GM20000 (cell line): Measurements from ENCODE around the gene XPNPEP3.

Source experiments
- DNase-seq: peaks from one replicate; pipeline ENCODE4 v3.0.0; 2012; ENCODE audit warnings: low spot score
- TF ChIP-seq, protein P1 (sequence below): IDR thresholded peaks from 2 replicates; pipeline ENCODE4 v1.5.1; 2012; ENCODE audit warnings: mild to moderate bottlenecking, control low read depth; ENCODE audit errors: extremely low read depth, missing control alignments

The XPNPEP3 gene

DNA sequence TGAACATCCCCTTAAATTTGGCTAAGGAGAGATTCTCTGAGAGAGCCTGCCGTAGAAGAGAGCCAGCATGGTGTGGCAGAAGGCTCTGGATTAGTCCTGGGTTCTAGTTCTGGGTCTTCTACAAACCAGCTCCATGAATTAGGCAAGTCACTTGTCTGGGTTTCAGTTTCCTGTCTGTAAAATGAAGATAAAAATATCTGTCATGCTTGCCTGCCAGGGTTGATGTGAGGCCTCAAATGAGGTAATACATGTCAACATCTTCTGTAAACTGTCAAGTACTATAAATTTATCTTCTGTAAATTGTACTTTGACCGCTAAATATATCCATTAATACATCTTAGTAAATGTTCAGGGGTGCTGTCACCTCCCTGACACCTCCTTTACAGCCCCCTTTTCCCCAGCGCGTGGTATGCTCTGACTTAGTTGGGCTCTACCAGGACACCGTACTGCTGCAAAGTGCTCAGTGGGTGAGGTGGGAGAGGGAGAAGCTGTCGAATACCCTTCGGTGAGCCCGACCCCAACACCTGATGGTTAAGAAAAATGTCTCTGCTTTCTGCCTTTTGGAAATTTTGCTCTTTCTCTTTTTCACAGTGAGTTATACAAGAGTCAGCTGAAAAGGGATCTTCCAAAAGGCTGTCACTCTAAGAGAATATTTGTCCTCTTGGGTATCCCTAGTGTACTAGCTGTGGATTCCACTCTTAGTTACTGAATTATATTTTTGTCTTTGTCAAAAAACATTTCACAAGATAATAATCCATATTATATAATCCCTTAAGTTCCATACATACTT, 109.2 kb downstream of the XPNPEP3 start:
- DNase-seq, result no peak
- TF ChIP-seq, protein P1, sequence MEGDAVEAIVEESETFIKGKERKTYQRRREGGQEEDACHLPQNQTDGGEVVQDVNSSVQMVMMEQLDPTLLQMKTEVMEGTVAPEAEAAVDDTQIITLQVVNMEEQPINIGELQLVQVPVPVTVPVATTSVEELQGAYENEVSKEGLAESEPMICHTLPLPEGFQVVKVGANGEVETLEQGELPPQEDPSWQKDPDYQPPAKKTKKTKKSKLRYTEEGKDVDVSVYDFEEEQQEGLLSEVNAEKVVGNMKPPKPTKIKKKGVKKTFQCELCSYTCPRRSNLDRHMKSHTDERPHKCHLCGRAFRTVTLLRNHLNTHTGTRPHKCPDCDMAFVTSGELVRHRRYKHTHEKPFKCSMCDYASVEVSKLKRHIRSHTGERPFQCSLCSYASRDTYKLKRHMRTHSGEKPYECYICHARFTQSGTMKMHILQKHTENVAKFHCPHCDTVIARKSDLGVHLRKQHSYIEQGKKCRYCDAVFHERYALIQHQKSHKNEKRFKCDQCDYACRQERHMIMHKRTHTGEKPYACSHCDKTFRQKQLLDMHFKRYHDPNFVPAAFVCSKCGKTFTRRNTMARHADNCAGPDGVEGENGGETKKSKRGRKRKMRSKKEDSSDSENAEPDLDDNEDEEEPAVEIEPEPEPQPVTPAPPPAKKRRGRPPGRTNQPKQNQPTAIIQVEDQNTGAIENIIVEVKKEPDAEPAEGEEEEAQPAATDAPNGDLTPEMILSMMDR, result no peak

DNA sequence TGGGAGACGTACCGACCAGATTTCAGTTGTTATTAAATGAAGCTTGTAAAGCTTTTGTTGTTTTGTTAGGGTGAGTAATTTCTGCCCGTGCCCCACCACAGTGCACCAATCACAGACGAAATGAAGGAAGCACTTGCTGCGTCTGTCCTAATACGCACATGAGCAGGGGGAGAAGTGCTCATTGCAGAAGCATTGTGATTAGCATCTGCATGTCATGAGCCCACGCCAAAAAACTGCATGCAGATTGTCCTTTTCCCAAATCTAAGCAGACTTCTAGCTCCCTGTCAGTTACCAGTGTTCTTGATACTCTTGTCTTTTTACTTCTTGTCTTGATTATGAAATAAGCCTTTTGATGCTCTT, 109.8 kb downstream of the XPNPEP3 start:
- TF ChIP-seq, protein P1, result no peak
- no peak for DNase-seq

DNA sequence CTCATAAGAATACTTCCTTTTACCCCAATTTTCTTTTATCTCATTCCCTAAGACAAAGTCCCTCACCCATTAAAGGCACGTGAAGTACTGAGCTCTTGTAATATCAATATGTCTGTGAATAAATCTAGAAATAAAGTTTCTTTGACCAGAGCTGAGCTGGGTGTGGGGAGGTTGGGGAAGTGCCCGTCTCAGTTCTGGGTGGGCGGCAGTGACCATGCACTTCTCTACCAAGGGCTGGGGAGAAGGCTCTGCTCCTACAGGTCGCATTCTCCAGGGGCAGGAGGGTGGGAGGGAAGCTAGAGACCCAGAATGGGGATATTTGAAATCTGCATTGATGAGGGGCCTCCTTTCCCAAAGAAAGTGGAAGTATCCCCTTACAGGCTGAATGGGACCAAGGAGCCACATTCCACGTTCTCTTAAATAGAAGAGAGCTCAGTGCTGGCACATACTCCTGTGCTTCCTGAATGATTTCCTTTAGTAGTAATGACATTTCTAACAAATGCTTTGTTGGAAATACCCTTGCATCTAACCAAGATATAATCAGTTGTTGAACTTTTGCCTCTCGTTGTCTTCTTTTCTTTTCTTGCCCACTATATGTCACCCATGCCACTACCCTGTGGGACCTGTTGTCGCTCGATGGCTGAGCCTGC, 110.3 kb downstream of the XPNPEP3 start:
- no peak for DNase-seq
- TF ChIP-seq, protein P1, result no peak

DNA sequence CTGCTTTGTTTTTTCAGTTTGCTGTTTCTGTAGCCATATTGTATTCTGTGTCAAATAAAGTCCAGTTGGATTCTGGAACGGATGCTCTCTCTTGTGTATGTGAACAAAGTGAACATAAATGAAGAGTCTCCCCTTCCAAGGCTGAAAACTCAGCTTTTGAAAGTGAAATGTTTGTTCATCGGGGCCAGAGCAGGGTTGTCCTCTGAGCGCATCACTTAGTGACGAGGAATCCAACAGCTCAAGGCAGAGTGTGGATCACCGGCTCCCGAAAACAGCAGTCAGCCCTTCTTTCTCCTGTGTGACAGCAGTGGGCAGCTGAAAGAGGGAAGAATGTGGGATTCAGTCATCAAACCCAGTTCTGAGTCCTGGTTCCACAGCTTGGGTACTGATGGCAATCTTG, 115.6 kb downstream of the XPNPEP3 start:
- no peak for DNase-seq
- TF ChIP-seq, protein P1, result no peak

DNA sequence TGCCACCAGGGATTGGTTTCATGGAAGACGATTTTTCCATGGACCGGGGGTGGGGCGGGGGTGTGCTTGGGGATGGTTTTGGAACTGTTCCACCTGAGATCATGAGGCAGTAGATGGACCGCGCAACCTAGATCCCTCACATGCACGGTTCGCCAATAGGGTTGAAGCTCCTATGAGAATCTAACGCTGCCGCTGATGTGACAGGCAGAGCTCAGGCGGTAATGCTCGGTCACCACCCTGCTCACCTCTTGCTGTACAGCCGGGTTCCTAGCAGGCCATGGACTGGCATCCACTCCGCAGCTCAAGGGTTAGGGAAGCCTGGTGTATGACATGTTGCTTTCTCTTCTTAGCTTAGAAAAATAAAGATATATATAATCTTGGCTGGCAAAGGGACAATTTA, 116.2 kb downstream of the XPNPEP3 start:
- no peak for DNase-seq

DNA sequence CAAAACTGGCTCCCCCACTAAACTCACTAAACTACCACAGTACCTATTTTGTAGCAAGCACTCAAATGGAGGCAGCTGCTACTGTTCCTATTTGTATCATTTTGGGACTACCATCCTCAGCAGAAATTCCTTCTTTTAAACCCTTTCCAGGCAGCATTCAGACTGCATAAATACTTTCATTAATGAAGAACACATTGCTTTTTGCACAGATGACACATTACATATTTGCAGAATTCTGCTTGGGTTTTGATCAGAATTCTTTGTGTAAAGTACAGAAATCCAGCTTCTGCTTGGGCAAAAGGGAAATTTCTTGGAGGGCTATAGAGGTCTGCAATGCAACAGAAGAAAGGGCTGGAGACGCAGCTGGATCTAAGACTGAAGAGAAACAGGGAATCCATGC, 118.4 kb downstream of the XPNPEP3 start:
- TF ChIP-seq, protein P1, result no peak
- DNase-seq, result no peak

More for the DNA sequence above, 116.2 kb downstream of the XPNPEP3 start:
- TF ChIP-seq, protein P1, result no peak

DNA sequence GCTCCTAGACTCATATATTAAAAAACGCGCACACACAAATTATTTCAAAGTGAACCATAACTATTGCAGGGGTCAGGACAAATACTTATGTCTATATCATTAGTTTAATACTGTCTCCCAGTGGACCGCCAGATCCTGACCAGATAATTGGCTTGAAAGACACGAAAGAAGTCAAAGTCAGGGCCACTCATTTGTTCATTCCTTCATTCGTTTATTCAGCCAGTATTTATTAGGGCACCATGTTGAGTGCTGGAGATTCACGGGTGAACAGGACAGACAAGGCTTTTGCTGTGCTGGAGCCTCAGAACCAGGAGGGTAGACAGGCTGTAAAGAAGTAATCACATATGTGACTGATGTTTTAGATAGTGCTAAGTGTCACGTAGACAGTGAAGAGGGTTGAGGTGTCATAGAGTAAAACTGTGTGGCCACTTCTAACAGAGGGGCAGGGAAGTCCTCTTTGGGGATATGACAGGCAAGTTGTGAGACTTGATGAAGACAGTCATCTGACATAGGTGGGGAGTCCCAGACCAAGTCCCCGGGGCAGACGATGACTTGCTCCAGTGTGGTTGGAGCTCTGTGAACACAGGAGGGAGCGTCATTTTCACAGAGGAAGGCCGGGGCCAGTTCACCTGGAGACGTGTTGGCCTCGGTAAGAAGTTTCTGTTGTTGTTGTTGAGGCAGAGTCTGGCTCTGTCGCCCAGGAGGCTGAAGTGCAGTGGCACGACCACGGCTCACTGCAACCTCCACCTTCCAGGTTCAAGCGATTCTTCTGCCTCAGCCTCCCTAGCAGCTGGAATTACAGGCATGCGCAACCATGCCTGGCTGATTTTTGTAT, 120.1 kb downstream of the XPNPEP3 start:
- TF ChIP-seq, protein P1, result no peak
- DNase-seq, result no peak
